Measurements from ENCODE around the gene VWA8. TPM values are rescaled to one million over a fixed set of nuclear protein-coding genes. Genes with fewer than 3 reads are reported as not detected.

The VWA8 gene
- total RNA-seq, 1 experiment from 2014 or later = 21.4 TPM

DNA sequence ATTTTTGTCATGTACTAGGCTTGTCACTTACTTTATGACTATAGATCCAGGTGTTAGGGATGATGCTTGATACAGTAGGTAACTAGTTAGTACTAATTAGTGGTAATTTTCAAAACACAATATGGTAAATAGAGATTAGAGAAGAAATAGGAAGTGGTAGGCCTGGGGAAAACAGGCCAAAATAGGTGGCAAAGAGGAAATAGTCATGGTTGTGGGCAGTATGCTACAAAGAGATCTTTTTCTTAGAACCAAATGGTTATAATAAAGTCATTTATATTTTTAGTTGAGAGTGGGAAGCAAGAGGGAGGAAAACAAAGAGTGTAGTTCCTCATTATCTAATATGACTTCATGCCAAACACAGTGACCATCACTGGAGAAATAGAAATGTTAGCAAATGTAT lies 9.1 kb upstream of the VWA8 start:
- no peak overlapping the region for H3K4me3 Mint-ChIP-seq (ENCODE audit: unreplicated experiment)
- POLR2A ChIA-PET = no interaction called here
- no TSS peak for BruUV-seq (replicated peaks)

DNA sequence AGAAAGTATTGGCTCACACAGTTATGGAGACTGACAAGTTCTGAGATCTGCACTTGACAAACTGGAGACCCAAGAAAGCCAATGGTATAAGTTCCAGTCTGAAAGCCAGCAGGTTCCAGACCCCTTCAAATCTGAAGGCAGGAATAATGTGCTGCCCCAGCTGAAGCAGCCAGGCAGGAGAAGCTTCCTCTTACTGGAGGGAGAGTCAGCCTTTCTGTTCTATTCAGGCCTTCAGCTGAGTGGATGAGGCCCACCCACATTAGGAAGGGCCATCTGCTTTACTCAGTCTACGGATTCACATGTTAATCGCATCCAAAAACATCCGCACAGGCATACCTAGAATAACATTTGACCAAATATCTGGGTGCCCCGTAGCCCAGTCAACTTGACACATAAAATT lies 8.2 kb upstream of the VWA8 start:
- ChIA-PET POLR2A (interaction anchor here (0.6 kb wide), 1 partner anchor 52 kb away, joined by 3 read pairs; no protein-coding TSS in a partner anchor), CTCF (no interaction called here)
- intact Hi-C loops (cut with micrococcal nuclease) = no loop called here
- Mint-ChIP-seq H3K27me3 (ENCODE audit: insufficient read depth, unreplicated experiment) (no peaks in the 10 kb centered on the region), H3K4me3 (ENCODE audit: unreplicated experiment) (no peak overlapping the region), H3K27ac (ENCODE audit: low read depth, unreplicated experiment) (no peak overlapping the region), H3K9me3 (ENCODE audit: unreplicated experiment) (no peaks in the 10 kb centered on the region), H3K36me3 (ENCODE audit: insufficient read depth, unreplicated experiment) (no peaks in the 10 kb centered on the region), H3K4me1 (ENCODE audit: insufficient read depth, unreplicated experiment) (peaks cover under 1% of the 10 kb centered on the region)
- TF ChIP-seq, protein P1, sequence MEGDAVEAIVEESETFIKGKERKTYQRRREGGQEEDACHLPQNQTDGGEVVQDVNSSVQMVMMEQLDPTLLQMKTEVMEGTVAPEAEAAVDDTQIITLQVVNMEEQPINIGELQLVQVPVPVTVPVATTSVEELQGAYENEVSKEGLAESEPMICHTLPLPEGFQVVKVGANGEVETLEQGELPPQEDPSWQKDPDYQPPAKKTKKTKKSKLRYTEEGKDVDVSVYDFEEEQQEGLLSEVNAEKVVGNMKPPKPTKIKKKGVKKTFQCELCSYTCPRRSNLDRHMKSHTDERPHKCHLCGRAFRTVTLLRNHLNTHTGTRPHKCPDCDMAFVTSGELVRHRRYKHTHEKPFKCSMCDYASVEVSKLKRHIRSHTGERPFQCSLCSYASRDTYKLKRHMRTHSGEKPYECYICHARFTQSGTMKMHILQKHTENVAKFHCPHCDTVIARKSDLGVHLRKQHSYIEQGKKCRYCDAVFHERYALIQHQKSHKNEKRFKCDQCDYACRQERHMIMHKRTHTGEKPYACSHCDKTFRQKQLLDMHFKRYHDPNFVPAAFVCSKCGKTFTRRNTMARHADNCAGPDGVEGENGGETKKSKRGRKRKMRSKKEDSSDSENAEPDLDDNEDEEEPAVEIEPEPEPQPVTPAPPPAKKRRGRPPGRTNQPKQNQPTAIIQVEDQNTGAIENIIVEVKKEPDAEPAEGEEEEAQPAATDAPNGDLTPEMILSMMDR (IDR thresholded peaks at IDR 0.05; ENCODE audit: unreplicated experiment) = no peak
- no TSS peak for BruUV-seq (replicated peaks)
- DNase-seq (ENCODE audit: unreplicated experiment) = no peak

More for the DNA sequence above, 9.1 kb upstream of the VWA8 start:
- Mint-ChIP-seq H3K27ac (ENCODE audit: low read depth, unreplicated experiment) (no peak overlapping the region), H3K36me3 (ENCODE audit: insufficient read depth, unreplicated experiment) (no peaks in the 10 kb centered on the region), H3K9me3 (ENCODE audit: unreplicated experiment) (no peaks in the 10 kb centered on the region), H3K4me1 (ENCODE audit: insufficient read depth, unreplicated experiment) (peaks cover 9% of the 10 kb centered on the region), H3K27me3 (ENCODE audit: insufficient read depth, unreplicated experiment) (no peaks in the 10 kb centered on the region)
- no peak for DNase-seq (ENCODE audit: unreplicated experiment)
- intact Hi-C loops (cut with micrococcal nuclease) = no loop called here
- TF ChIP-seq, protein P1 (IDR thresholded peaks at IDR 0.05; ENCODE audit: unreplicated experiment) = no peak
- CTCF ChIA-PET = no interaction called here

DNA sequence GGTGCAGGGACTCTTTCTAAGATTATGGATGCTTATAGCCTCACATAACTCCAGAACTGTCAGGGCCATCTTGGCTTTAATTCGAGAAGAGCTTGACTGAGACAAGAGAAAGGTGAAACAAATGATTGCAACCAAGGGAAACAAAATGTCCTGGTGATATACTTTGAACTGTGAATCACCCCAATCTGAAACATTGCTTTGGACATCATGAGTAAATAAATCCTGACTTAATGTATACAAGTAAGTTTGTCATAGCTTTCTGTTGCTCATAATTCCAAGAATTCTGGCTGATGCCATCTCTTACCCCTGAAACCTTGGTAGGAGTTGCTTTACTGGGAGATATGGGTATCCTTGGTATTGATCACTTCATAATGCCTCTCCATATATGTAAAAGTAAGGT lies 5.8 kb upstream of the VWA8 start:
- no TSS peak for BruUV-seq (replicated peaks)
- TF ChIP-seq, protein P1 (IDR thresholded peaks at IDR 0.05; ENCODE audit: unreplicated experiment) = no peak
- H3K27ac Mint-ChIP-seq (ENCODE audit: low read depth, unreplicated experiment) = no peak overlapping the region
- H3K4me1 Mint-ChIP-seq (ENCODE audit: insufficient read depth, unreplicated experiment) = peaks cover 11% of the 10 kb centered on the region
- ChIA-PET CTCF (no interaction called here), POLR2A (interaction anchor here (0.6 to 1.3 kb wide), 4 partner anchors 14 to 689 kb away, joined by 3 to 7 read pairs (median 4); no protein-coding TSS in a partner anchor)
- H3K9me3 Mint-ChIP-seq (ENCODE audit: unreplicated experiment) = no peaks in the 10 kb centered on the region
- H3K27me3 Mint-ChIP-seq (ENCODE audit: insufficient read depth, unreplicated experiment) = no peaks in the 10 kb centered on the region
- no peaks in the 10 kb centered on the region for H3K36me3 Mint-ChIP-seq (ENCODE audit: insufficient read depth, unreplicated experiment)
- intact Hi-C loops (cut with micrococcal nuclease) = no loop called here
- no peak for DNase-seq (ENCODE audit: unreplicated experiment)
- no peak overlapping the region for H3K4me3 Mint-ChIP-seq (ENCODE audit: unreplicated experiment)

DNA sequence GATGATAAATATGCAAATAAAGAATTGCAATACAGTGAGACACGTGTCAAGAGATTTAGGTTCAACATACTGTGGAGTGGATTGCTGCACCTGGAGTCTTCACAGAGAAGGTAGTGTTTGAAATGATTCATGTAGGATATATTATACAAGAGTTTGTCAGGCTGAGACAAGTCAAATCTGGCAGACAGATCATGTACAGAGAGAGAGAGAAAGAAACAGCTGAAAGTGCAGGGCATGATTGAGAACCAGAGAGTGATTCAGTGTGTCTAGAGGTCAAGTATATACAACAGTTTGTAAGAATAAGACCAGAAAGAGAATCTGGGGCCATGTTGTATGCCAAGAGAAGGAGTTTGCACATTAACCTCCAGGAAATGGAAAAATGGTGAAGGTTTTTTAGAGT lies 2.1 kb upstream of the VWA8 start:
- H3K36me3 Mint-ChIP-seq (ENCODE audit: insufficient read depth, unreplicated experiment) = no peaks in the 10 kb centered on the region
- intact Hi-C loops (cut with micrococcal nuclease) = no loop called here
- peak; percentile 37 for DNase-seq (ENCODE audit: unreplicated experiment)

More for the DNA sequence above, 2.1 kb upstream of the VWA8 start:
- H3K4me1 Mint-ChIP-seq (ENCODE audit: insufficient read depth, unreplicated experiment) = peaks cover 23% of the 10 kb centered on the region
- no peak overlapping the region for H3K27ac Mint-ChIP-seq (ENCODE audit: low read depth, unreplicated experiment)
- BruUV-seq (replicated peaks) = no TSS peak
- POLR2A ChIA-PET = interaction anchor here (0.7 to 6.0 kb wide), 12 partner anchors 9 to 135 kb away, joined by 3 to 96 read pairs (median 5); partner anchors contain the start of gene DGKH
- no peak overlapping the region for H3K4me3 Mint-ChIP-seq (ENCODE audit: unreplicated experiment)
- no peaks in the 10 kb centered on the region for H3K27me3 Mint-ChIP-seq (ENCODE audit: insufficient read depth, unreplicated experiment)
- CTCF ChIA-PET = interaction anchor here (0.7 to 3.8 kb wide), 8 partner anchors 9 to 294 kb away, joined by 3 to 15 read pairs (median 4); no protein-coding TSS in a partner anchor
- TF ChIP-seq, protein P1 (IDR thresholded peaks at IDR 0.05; ENCODE audit: unreplicated experiment) = no peak
- no peaks in the 10 kb centered on the region for H3K9me3 Mint-ChIP-seq (ENCODE audit: unreplicated experiment)

All from MCF 10A (cell line).